ENCODE measurements around the gene ADAMTSL4. TPM values are rescaled to one million over a fixed set of nuclear protein-coding genes. Genes with fewer than 3 reads are reported as not detected.
A peak's percentile ranks its signal among the peaks of the same experiment; 100 is the strongest.

Gene ADAMTSL4
- total RNA-seq, 1 experiment from 2014 or later, result 0.87 TPM

- Histone ChIP-seq H3K9me2 (replicated peaks; ENCODE audit: low read length) (no peaks in the 10 kb centered on the region), H3K4me1 (ENCODE audit: insufficient read depth, low read length) (peaks cover 9% of the 10 kb centered on the region), H3K79me2 (ENCODE audit: low read length) (no peaks in the 10 kb centered on the region), H3K36me3 (ENCODE audit: low read depth, low read length) (peaks cover 24% of the 10 kb centered on the region), H3K9me3 (ENCODE audit: low read length) (no peaks in the 10 kb centered on the region), H3F3A (ENCODE audit: low read length, unreplicated experiment) (no peaks in the 10 kb centered on the region), H4K20me1 (ENCODE audit: low read length) (no peaks in the 10 kb centered on the region), H3K27me3 (ENCODE audit: low read length) (no peaks in the 10 kb centered on the region), H3K27ac (ENCODE audit: low read length) (no peak within 1 kb of the TSS), H3K4me2 (ENCODE audit: low read length) (peak within 1 kb of the TSS; percentile 18), H3K4me3 (ENCODE audit: low read length) (no peak within 1 kb of the TSS), H2AFZ (ENCODE audit: low read length) (no peak within 1 kb of the TSS), H3K9ac (ENCODE audit: low read length) (no peak within 1 kb of the TSS)
- CTCF ChIA-PET, result interaction anchor here (1.0 kb wide), 1 partner anchor 25 kb away, joined by 5 read pairs; no protein-coding TSS in a partner anchor
- POLR2A ChIA-PET (ENCODE audit: unreplicated experiment), result interaction anchor here (0.6 kb wide), 2 partner anchors 9 to 71 kb away, joined by 3 read pairs; partner anchors contain the start of gene MCL1
- peak; percentile 100 for ATAC-seq
- TSS peak; percentile 42 for BruUV-seq (replicated peaks)
- TF ChIP-seq EZH2 (IDR thresholded peaks at IDR 0.05; ENCODE audit: low read length, unreplicated experiment), result no peak
- TF ChIP-seq CTCF (conservative IDR thresholded peaks at IDR 0.05; ENCODE audit: low read depth, low read length), result no peak
- no peak for TF ChIP-seq EZH2phosphoT487 (IDR thresholded peaks at IDR 0.05; ENCODE audit: borderline replicate concordance, low read length)
- peak; percentile 78 for DNase-seq
- intact Hi-C loops (cut with micrococcal nuclease), result no loop called here
Measured at GRCh38 chr1:150507912-150508864, 41.0 kb upstream of the ADAMTSL4 start, which contains the start of gene ECM1. ECM1 (plus strand) TSS chr1:150508109; CDS start chr1:150508210, 101 bp downstream.

- intact Hi-C loops (cut with micrococcal nuclease), result no loop called here
Measured at GRCh38 chr1:150508982-150509381, 40.2 kb upstream of the ADAMTSL4 start.

More at GRCh38 chr1:150508982-150509381, 40.2 kb upstream of the ADAMTSL4 start:
- Histone ChIP-seq H3K27ac (ENCODE audit: low read length) (no peak overlapping the region), H3K79me2 (ENCODE audit: low read length) (no peaks in the 10 kb centered on the region), H3K4me1 (ENCODE audit: insufficient read depth, low read length) (peaks cover 9% of the 10 kb centered on the region), H3K9me2 (replicated peaks; ENCODE audit: low read length) (no peaks in the 10 kb centered on the region), H3K9me3 (ENCODE audit: low read length) (no peaks in the 10 kb centered on the region), H3K4me2 (ENCODE audit: low read length) (no peak overlapping the region), H3K9ac (ENCODE audit: low read length) (no peak overlapping the region), H3K27me3 (ENCODE audit: low read length) (no peaks in the 10 kb centered on the region), H3K4me3 (ENCODE audit: low read length) (no peak overlapping the region), H2AFZ (ENCODE audit: low read length) (no peak overlapping the region), H3K36me3 (ENCODE audit: low read depth, low read length) (peaks cover 22% of the 10 kb centered on the region), H3F3A (ENCODE audit: low read length, unreplicated experiment) (no peaks in the 10 kb centered on the region), H4K20me1 (ENCODE audit: low read length) (no peaks in the 10 kb centered on the region)
- no peak for TF ChIP-seq CTCF (conservative IDR thresholded peaks at IDR 0.05; ENCODE audit: low read depth, low read length)
- TF ChIP-seq EZH2phosphoT487 (IDR thresholded peaks at IDR 0.05; ENCODE audit: borderline replicate concordance, low read length), result no peak
- no peak for TF ChIP-seq EZH2 (IDR thresholded peaks at IDR 0.05; ENCODE audit: low read length, unreplicated experiment)
- DNase-seq (no peak), ATAC-seq (no peak)
- BruUV-seq (replicated peaks), result no TSS peak
- ChIA-PET CTCF (no interaction called here), POLR2A (ENCODE audit: unreplicated experiment) (no interaction called here)

All from PC-3 (cell line).